HepG2 (cell line): ENCODE results near the gene HNRNPA1. TPM values are rescaled to one million over a fixed set of nuclear protein-coding genes. Genes with fewer than 3 reads are reported as not detected.

ENCODE experiments used
- CERS6 ChIP-seq: sonication (generic); formaldehyde crosslinking; IDR thresholded peaks from 2 replicates; pipeline ENCODE4 v1.5.0; 2020; ENCODE audit warnings: missing genetic modification reagents
- CREM ChIP-seq, 2 experiments: sonication (generic) in 1 of 2; formaldehyde crosslinking in 1 of 2; IDR thresholded peaks; 2 replicates each; pipeline versions ENCODE4 v1.4.0 to v1.6.1; 2016 to 2020; ENCODE audit warnings: antibody characterized with exemption in 1 of 2, mild to moderate bottlenecking in 1 of 2, missing genetic modification reagents in 1 of 2
- HNRNPL ChIP-seq: fragments of 200-400 bp; formaldehyde crosslinking; IDR thresholded peaks from 2 replicates; pipeline ENCODE4 v1.6.1; 2017; ENCODE audit warnings: mild to moderate bottlenecking, low read depth, low read length
- NCOR1 ChIP-seq: fragments of 200-600 bp; sonication (generic); IDR thresholded peaks from 2 replicates; pipeline ENCODE4 v1.7.0; 2017; ENCODE audit warnings: antibody characterized with exemption, low read length, borderline replicate concordance
- RBM22 ChIP-seq: fragments of 200-400 bp; formaldehyde crosslinking; optimal IDR thresholded peaks from 2 replicates; pipeline ENCODE3; 2017; ENCODE audit warnings: mild to moderate bottlenecking, low read length, moderate library complexity
- TBX3 ChIP-seq: fragments of 450-650 bp; IDR thresholded peaks from 2 replicates; pipeline ENCODE4 v1.6.1; 2017; ENCODE audit warnings: antibody characterized with exemption, mild to moderate bottlenecking, inconsistent platforms, borderline replicate concordance
- YY1 ChIP-seq: IDR thresholded peaks from 2 replicates; pipeline ENCODE4 v1.6.1; 2011; ENCODE audit warnings: low read length, low read depth, moderate library complexity, mild to moderate bottlenecking; ENCODE audit not compliant: insufficient read depth, insufficient replicate concordance
- ZNF235 ChIP-seq: sonication (generic); formaldehyde crosslinking; IDR thresholded peaks from 2 replicates; pipeline ENCODE4 v1.8.1; 2023; ENCODE audit warnings: mild to moderate bottlenecking, missing genetic modification reagents, borderline replicate concordance
- ZNF616 ChIP-seq: sonication (generic); formaldehyde crosslinking; IDR thresholded peaks from 2 replicates; pipeline ENCODE4 v1.5.0; 2020; ENCODE audit warnings: low read depth, mild to moderate bottlenecking, missing genetic modification reagents
- polyA plus RNA-seq, 8 experiments: library from polyadenylated mRNA; depleted of rRNA in 3 of 8; stranded (reverse) in 7 of 8; unstranded in 1 of 8; fragments of >200 nt; fragmentation: Illumina TruSeq in 4 of 8; extraction: Trizol in 4 of 8; gene quantifications; 2 replicates each; pipeline versions ENCODE4 v1.2.1 to v1.2.3, GENCODE V29; 2011 to 2016; ENCODE audit warnings: low read depth in 4 of 8, missing spikeins in 1 of 8, mixed read lengths in 1 of 8; ENCODE audit not compliant: insufficient read depth in 1 of 8
- total RNA-seq, 5 experiments: library from RNA; depleted of rRNA; stranded (reverse); fragments of >200 nt; fragmentation: Illumina TruSeq; extraction: Trizol; gene quantifications; 2 replicates each; pipeline ENCODE4 v1.2.3, GENCODE V29; 2016; ENCODE audit warnings: low read depth in 1 of 5
- TF ChIP-seq, protein P1 (sequence below): sonication (generic); formaldehyde crosslinking; IDR thresholded peaks from 2 replicates; pipeline ENCODE4 v1.4.0; 2020; ENCODE audit warnings: missing genetic modification reagents, borderline replicate concordance
- TF ChIP-seq, protein P2 (sequence below): sonication (generic); formaldehyde crosslinking; IDR thresholded peaks from 2 replicates; pipeline ENCODE4 v1.4.0; 2020; ENCODE audit warnings: mild to moderate bottlenecking, missing genetic modification reagents
- TF ChIP-seq, protein P3 (sequence below): sonication (generic); formaldehyde crosslinking; IDR thresholded peaks from 2 replicates; pipeline ENCODE4 v1.5.1; 2020; ENCODE audit warnings: missing genetic modification reagents, mild to moderate bottlenecking, borderline replicate concordance
- TF ChIP-seq, protein P4 (sequence below): sonication (generic); formaldehyde crosslinking; IDR thresholded peaks from 2 replicates; pipeline ENCODE4 v1.4.0; 2020; ENCODE audit warnings: mild to moderate bottlenecking, missing genetic modification reagents

HNRNPA1 gene
- total and polyA plus RNA-seq, 2 of the 13 experiments (the other 11 are each of a cell fraction or from before 2014, with no cell fraction given): 535 to 1,820 TPM

DNA sequence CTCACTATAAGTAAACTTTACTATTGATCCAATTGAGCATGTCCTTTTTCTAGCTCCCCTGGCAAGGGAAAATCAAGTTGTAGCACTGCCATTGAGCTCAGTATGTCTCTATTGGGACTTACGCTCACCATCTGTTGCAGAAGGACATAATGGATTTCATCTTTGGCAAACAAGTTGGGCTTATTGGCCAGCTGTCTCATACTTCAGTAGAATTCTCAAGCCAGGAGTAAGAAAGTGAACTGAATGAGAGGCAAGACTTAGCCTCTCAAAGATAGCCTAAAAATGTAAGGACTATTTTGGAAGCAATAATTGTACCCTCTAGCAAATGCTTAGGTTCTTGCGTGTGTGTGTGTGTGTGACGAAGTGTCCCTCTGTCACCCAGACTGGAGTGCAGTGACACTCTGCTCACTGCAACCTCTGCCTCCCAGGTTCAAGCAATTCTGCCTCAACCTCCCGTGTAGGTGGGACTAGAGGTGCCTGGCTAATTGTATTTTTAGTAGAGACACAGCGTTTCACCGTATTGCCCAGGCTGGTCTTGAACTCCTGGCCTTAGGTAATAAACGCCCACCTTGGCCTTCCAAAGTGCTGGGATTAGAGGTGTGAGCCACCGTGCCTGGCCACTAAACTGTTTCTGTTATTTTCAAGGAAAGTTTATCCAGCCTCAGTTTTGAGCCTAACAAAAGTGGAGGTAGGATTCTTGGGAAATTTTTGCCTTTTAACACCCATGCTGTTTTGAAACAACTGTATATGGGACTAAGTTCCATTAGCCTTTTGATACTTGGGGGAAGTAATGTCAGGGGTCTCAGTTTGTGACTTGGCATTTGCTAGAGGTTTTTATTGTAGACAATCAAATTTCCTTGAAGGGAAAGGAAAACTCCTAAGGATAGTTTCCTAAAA, 7.0 kb downstream of the HNRNPA1 start (continued):
- TF ChIP-seq CERS6 (CRISPR knock-in tag) (no peak), ZNF235 (CRISPR knock-in tag) (no peak), RBM22 (peak; percentile 100), HNRNPL (no peak), CREM (IDR thresholded peaks at IDR 0.05) (no peak), CREM (CRISPR knock-in tag; IDR thresholded peaks at IDR 0.05) (no peak), YY1 (no peak), NCOR1 (no peak), ZNF616 (CRISPR knock-in tag) (no peak), TBX3 (no peak)
- TF ChIP-seq, protein P1, sequence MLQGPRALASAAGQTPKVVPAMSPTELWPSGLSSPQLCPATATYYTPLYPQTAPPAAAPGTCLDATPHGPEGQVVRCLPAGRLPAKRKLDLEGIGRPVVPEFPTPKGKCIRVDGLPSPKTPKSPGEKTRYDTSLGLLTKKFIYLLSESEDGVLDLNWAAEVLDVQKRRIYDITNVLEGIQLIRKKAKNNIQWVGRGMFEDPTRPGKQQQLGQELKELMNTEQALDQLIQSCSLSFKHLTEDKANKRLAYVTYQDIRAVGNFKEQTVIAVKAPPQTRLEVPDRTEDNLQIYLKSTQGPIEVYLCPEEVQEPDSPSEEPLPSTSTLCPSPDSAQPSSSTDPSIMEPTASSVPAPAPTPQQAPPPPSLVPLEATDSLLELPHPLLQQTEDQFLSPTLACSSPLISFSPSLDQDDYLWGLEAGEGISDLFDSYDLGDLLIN (CRISPR knock-in tag): no peak
- TF ChIP-seq, protein P2, sequence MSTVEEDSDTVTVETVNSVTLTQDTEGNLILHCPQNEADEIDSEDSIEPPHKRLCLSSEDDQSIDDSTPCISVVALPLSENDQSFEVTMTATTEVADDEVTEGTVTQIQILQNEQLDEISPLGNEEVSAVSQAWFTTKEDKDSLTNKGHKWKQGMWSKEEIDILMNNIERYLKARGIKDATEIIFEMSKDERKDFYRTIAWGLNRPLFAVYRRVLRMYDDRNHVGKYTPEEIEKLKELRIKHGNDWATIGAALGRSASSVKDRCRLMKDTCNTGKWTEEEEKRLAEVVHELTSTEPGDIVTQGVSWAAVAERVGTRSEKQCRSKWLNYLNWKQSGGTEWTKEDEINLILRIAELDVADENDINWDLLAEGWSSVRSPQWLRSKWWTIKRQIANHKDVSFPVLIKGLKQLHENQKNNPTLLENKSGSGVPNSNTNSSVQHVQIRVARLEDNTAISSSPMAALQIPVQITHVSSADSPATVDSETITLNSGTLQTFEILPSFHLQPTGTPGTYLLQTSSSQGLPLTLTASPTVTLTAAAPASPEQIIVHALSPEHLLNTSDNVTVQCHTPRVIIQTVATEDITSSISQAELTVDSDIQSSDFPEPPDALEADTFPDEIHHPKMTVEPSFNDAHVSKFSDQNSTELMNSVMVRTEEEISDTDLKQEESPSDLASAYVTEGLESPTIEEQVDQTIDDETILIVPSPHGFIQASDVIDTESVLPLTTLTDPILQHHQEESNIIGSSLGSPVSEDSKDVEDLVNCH: no peak
- TF ChIP-seq, protein P3, sequence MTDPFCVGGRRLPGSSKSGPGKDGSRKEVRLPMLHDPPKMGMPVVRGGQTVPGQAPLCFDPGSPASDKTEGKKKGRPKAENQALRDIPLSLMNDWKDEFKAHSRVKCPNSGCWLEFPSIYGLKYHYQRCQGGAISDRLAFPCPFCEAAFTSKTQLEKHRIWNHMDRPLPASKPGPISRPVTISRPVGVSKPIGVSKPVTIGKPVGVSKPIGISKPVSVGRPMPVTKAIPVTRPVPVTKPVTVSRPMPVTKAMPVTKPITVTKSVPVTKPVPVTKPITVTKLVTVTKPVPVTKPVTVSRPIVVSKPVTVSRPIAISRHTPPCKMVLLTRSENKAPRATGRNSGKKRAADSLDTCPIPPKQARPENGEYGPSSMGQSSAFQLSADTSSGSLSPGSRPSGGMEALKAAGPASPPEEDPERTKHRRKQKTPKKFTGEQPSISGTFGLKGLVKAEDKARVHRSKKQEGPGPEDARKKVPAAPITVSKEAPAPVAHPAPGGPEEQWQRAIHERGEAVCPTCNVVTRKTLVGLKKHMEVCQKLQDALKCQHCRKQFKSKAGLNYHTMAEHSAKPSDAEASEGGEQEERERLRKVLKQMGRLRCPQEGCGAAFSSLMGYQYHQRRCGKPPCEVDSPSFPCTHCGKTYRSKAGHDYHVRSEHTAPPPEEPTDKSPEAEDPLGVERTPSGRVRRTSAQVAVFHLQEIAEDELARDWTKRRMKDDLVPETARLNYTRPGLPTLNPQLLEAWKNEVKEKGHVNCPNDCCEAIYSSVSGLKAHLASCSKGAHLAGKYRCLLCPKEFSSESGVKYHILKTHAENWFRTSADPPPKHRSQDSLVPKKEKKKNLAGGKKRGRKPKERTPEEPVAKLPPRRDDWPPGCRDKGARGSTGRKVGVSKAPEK (CRISPR knock-in tag): no peak
- TF ChIP-seq, protein P4, sequence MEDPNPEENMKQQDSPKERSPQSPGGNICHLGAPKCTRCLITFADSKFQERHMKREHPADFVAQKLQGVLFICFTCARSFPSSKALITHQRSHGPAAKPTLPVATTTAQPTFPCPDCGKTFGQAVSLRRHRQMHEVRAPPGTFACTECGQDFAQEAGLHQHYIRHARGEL (CRISPR knock-in tag): no peak
